SK-N-SH treated with all-trans-retinoic acid at 6 μM for 48 hours (cell line): Measurements from ENCODE around the gene MEIKIN.

Experiments
- CSDC2 ChIP-seq: fragments of 250-450 bp; sonication (Bioruptor Pico); IDR thresholded peaks from 2 replicates; pipeline ENCODE4 v1.5.0; 2020; ENCODE audit warnings: mild to moderate bottlenecking, moderate library complexity
- ISL1 ChIP-seq: fragments of 250-450 bp; sonication (Bioruptor Pico); IDR thresholded peaks from 2 replicates; pipeline ENCODE4 v2.1.2; 2022; ENCODE audit warnings: mild to moderate bottlenecking, moderate library complexity
- OSR1 ChIP-seq: fragments of 250-450 bp; sonication (Bioruptor Pico); IDR thresholded peaks from 2 replicates; pipeline ENCODE4 v1.8.0; 2022; ENCODE audit warnings: moderate library complexity, mild to moderate bottlenecking, inconsistent platforms
- PATZ1 ChIP-seq: fragments of 250-450 bp; sonication (Bioruptor Pico); IDR thresholded peaks from 2 replicates; pipeline ENCODE4 v1.8.0; 2020; ENCODE audit warnings: mild to moderate bottlenecking, moderate library complexity, borderline replicate concordance
- RARB ChIP-seq: fragments of 250-450 bp; sonication (Bioruptor Pico); IDR thresholded peaks from 2 replicates; pipeline ENCODE4 v1.8.0; 2021; ENCODE audit warnings: mild to moderate bottlenecking, moderate library complexity
- TCF4 ChIP-seq: fragments of 250-450 bp; sonication (Bioruptor Pico); IDR thresholded peaks from 2 replicates; pipeline ENCODE4 v1.8.0; 2021; ENCODE audit warnings: mild to moderate bottlenecking, moderate library complexity, borderline replicate concordance
- TOX ChIP-seq: fragments of 250-450 bp; sonication (Bioruptor Pico); IDR thresholded peaks from 2 replicates; pipeline ENCODE4 v1.8.0; 2021; ENCODE audit warnings: mild to moderate bottlenecking, moderate library complexity, borderline replicate concordance
- ZC3H10 ChIP-seq: fragments of 250-450 bp; sonication (Bioruptor Pico); IDR thresholded peaks from 2 replicates; pipeline ENCODE4 v1.5.1; 2021; ENCODE audit warnings: mild to moderate bottlenecking, moderate library complexity
- ZFP3 ChIP-seq: fragments of 250-450 bp; sonication (Bioruptor Pico); IDR thresholded peaks from 2 replicates; pipeline ENCODE4 v1.5.0; 2020; ENCODE audit warnings: mild to moderate bottlenecking, moderate library complexity
- ZFP30 ChIP-seq: fragments of 450-650 bp; formaldehyde crosslinking; IDR thresholded peaks from 2 replicates; pipeline ENCODE4 v1.5.0; 2022; ENCODE audit warnings: mild to moderate bottlenecking, moderate library complexity
- ZNF565 ChIP-seq: fragments of 450-650 bp; formaldehyde crosslinking; conservative IDR thresholded peaks from 2 replicates; pipeline ENCODE4 v1.5.0; 2020; ENCODE audit warnings: low read depth, mild to moderate bottlenecking, moderate library complexity
- ZNF70 ChIP-seq: fragments of 450-650 bp; formaldehyde crosslinking; IDR thresholded peaks from 2 replicates; pipeline ENCODE4 v1.5.0; 2020; ENCODE audit warnings: mild to moderate bottlenecking, moderate library complexity
- ZNF8 ChIP-seq: fragments of 450-650 bp; formaldehyde crosslinking; IDR thresholded peaks from 2 replicates; pipeline ENCODE4 v1.5.0; 2020; ENCODE audit warnings: mild to moderate bottlenecking, moderate library complexity
- TF ChIP-seq, protein P1 (sequence below): fragments of 250-450 bp; sonication (Bioruptor Pico); IDR thresholded peaks from 2 replicates; pipeline ENCODE4 v1.5.1; 2020; ENCODE audit warnings: low read depth, mild to moderate bottlenecking, moderate library complexity

GRCh38 chr5:131959906-131960305 lies 14.4 kb upstream of the MEIKIN start:
- TF ChIP-seq ZFP30 (no peak), ZNF565 (CRISPR knock-in tag) (no peak), CSDC2 (no peak), TCF4 (CRISPR knock-in tag) (no peak), ZFP3 (CRISPR knock-in tag) (no peak), TOX (CRISPR knock-in tag) (no peak), ZNF70 (CRISPR knock-in tag) (no peak), PATZ1 (CRISPR knock-in tag) (no peak), ISL1 (no peak), ZC3H10 (CRISPR knock-in tag) (no peak), OSR1 (CRISPR knock-in tag) (no peak), ZNF8 (CRISPR knock-in tag) (no peak), RARB (CRISPR knock-in tag) (no peak)
- TF ChIP-seq, protein P1, sequence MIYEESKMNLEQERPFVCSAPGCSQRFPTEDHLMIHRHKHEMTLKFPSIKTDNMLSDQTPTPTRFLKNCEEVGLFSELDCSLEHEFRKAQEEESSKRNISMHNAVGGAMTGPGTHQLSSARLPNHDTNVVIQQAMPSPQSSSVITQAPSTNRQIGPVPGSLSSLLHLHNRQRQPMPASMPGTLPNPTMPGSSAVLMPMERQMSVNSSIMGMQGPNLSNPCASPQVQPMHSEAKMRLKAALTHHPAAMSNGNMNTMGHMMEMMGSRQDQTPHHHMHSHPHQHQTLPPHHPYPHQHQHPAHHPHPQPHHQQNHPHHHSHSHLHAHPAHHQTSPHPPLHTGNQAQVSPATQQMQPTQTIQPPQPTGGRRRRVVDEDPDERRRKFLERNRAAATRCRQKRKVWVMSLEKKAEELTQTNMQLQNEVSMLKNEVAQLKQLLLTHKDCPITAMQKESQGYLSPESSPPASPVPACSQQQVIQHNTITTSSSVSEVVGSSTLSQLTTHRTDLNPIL (CRISPR knock-in tag) = no peak
